Activated CD4-positive, alpha-beta T cell treated with anti-CD3 and anti-CD28 coated beads, Interleukin-2, amount 50 U/mL, for 4 hours (primary cell): ENCODE results near the gene PLXNA4.

ENCODE experiments used
- DNase-seq, 2 experiments: peaks; one replicate each; pipeline ENCODE4 v3.0.0-alpha.2; 2020

Gene PLXNA4

DNA sequence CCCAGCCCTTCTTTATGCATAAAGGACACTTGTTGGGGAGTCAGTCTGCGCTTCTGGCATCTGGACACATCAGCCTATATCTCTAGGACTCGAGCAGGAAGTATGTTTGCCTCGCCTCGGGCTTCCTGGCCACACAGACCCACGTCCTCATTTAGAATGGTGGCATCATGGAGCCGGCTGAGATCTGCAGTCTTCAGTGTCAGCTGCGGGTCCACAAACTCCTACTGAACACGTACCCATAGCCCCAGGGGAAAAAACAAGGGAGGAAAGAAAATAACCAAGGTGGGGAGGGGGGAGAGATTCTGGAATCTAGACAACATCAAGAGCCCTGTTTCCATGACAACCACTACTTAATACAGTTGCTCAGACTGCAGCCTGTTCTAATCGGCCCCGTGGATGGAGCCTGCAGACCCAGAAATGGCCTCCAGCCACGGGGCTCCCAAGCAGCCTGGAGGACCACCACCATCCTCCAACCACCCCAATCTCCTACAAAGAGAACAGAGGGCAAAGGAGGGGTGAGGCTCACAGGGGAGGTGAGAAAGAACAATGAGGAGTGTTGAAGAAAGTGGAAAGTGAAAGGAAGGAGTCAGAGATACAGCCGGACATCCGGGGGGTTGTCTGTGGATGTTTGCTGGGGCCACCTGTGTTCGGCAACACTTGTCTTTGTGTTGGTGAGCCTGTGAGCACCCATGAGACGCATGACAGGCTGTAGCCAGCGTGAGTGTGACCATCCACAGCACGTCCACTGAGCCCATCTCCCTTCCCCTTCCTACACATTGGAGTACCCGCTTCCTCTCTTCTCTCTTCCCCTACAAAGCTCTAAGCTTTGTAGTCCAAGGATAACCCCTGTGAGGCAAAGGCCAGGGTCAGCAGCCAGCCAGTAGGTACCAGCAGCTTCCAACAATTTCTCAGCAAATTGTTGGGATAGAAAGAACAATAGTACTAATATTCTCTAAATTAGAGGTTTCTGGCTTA lies 141.0 kb downstream of the PLXNA4 start:
- no peak for DNase-seq

DNA sequence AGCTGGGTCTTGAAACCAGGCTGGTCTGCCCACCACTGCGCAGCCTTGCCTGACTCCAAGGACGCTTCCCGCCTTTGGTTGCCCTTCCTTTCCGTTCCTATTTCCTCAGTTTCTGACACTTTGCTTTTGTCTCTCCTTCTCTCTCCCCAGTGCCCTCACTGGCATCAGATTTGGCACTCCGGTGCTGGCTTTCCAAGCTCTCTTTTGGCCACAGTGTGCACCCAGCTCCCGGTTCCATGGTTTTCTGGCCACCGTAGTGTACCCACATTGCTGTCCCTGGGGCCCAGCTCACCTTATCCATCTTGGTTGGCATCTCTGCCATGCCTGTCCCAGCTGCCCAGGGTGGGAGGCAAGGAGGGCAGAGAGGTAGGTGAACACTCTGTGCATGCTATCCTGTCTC lies 142.2 kb downstream of the PLXNA4 start:
- no peak for DNase-seq

DNA sequence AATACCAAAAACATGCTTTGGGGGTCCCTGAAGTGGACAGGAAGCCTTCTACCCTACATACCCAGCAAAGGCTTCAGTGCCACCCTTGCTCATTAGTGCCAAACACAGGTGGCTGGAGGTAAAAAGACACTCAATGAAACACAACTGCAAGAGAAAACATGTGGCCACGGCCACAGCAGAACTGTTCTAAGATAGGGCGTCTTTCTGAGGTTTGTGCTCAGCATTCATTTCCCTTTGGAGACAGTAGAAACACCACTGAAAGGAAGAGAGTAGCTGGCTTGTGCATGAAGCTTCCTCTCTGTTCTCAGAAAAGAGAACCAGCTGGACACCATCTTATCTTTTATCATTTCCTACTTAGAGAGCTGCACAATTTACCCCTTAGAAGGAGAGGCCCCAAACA lies 143.0 kb downstream of the PLXNA4 start:
- no peak for DNase-seq

DNA sequence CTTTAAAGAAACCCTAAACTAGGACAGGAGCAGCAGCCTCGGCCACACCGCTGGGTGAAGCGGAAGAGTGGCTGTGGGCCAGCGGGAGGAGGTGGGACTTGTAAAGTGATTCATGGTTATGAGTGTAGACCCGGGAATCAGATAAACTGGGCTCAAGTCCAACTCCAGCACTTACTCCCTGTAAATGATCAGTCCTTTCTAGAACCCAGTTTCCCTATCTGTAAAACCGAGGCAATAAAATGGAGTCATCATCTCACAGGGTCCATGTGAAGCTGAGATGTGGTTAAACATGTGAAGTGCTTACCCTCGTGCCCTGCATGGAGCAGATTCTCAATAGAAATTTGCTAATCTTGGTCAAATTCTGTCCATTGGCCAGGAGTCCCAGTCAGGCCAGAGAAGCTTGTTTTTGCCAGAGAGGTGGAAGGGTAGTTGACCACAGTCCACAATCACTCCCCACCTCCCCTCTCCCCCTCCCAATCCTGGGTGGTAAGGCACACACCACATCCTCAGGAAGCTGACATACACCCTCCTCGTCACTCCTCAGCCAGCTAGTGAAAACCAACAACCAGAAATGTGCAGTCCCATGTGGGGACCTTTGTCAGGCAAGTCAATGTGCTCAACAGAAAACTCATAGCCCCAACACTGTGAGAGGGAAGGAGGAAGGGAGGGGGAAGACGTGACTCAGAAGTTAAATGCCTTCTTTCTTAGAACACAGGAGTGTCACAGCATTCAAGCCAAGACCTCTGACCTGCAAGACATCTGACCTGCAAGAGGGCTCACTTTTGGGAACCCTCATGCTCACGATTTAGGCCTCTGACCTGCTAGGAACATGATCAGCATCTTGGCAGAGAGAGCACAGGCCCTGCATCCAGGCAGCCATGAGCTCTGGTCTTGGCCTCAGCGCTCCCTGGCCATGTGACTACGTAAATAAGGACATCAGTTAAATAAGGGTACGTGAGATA lies 145.1 kb downstream of the PLXNA4 start:
- peak; percentile 12 to 30 for DNase-seq

DNA sequence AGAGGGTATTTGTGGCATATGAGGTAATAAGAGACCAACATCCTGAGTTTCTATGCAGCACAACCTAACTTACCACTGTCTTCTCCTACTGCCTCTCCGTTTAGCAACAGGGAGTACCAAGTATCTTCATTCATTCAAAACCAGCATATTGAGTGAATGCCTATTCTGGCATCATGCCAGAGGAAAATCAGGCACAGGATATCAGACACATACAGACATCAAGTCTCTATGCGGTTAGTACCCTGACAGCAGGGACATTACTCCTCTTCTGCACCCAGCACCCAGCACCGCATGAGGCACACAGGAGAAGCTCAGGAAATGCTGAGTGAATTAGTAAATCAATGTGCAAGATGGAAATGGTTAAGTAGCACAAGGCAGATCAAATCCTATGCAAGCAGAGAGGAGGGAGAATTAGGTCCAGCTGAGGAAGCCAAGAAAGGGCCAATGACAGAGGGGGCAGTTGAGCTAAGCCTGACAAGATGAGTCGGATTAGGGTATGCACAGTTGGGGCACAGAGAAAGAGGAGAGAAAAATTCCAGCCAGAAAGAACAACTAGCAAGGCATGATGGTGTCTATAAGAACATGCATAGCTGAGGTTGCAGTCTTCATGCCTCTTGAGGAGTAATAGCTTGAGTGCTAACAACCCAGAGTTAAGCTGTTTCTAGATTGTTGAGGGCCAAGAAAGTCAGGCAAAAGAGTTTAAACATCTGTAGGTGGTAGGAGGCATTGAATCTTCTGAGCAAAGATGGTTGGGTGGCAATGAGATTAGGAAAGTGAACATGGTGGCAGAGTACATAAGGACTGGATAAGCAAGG lies 146.0 kb downstream of the PLXNA4 start:
- DNase-seq, result no peak

GRCh38 chr7:132429181-132429580 lies 147.1 kb downstream of the PLXNA4 start:
- no peak for DNase-seq

DNA sequence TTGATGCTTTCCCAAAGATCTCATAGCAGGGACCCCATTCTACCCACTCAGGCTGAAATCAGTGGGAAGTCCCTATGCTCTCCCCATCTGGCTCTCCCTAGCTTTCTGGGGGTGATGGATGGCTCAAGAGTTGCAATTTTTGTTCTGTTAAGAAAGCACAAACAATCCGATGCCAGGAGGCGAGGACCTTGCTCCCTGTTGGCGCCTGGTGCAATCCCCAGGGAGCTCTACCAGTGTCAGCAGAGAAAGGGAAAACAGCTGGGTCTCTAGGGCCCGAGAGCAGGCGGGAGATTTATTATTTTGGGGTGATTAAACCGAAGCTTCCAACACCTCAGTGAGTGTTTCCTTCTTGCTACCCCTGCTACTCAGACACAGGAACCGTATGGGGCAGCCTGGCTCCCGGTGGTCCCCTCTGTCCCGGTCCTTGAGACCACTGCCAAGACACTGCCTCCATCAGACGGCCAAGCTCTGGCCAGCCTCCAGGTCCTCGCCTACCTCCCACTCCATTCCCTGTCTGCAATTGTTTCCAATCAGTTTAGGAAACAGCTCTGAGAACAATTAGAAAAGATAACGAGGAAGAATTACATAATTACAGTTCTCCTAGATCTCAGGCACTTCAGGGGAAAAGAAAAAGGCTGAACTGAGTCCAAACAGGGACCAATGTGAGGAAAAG lies 147.9 kb downstream of the PLXNA4 start:
- DNase-seq, result no peak

GRCh38 chr7:132425942-132426341 lies 150.3 kb downstream of the PLXNA4 start:
- no peak for DNase-seq

DNA sequence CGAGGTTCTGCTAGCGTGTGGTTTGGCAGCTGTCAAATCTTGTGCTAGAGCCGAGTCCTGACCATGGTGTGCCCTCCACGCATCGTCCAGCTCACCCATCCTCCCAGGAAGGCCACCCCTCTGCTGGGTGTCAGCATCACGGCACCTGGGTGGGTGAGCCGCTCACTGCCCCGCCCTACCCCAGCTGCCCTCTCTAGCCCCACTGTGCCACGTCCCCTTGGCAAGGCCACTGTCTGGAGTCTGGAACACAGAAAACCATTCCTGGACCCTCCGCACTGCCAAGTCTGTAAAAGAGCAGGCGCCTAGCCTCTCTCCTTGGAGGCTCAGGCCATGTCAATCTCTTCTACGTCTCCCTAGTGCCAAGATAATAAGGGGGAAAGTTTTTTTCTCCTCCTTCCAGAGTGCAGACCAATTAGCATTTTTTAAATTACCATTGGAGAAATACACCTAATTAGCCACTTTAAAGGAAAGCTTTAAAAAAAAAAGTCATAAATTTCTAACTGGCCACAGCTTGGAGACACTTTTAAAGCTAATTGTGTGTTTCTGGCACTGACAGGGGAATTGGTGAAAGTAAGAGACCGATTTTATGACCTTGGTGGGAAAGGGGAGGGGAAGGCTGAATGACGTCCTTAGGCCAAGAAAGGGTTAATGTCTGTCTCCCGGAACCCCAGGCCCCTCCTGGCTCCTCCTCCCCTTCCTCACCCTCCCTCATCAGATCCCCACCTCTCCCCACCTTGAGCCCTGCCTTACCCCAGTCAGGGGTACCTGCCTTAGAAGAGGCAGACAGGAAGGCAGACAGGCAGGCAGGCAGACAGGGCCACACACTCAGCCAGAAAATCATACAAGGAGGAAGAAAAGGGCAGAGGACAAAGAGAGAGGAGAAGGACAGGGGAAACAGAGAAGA lies 151.2 kb downstream of the PLXNA4 start:
- DNase-seq, result no peak

DNA sequence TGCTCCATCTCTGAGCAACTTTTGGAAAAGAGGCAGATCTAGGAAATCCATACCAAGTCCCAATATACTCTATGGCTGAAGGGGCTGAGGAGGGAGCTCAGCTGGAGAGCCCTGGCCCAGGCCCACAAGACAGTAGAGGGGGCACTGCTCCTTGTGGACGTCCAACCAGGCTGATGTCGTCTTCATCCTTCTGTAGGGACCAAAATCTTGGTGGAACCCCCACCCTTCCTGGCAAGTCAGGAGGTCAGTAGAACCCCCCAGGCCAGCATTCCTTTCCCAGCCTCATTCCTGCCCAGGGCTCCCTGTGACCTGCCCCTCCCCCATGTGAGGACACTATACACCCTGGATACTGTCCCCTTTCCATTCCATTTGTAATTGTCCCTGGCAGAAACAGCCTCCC lies 152.0 kb downstream of the PLXNA4 start:
- DNase-seq, result no peak

DNA sequence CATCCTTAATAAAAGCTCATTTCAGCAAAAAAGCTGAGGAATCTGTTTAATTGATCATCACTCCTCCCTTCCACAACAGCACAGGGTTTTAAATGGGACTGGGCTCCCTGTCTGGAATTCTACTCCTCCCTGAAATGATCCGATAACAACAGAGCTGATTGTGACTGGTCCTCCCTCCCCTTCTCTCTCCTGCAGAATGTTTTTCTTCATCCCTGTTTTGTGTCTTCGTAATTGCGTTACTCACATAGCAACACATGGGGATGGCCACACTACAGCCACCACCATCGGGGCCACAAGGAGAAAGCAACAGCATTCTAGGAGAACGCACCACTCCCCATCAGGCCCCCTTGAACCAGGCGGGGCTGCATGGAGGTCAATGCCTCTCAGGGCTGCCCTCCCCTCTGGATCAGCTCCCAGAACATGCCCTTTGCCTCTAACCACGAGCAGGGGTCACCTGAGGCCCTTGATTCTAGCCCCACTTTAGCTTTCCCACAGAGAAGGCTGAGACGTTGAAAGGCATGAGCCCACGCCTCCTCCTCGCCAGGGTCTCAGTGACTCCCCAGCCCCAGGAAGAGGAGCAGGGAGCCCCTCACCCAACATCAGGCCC lies 152.6 kb downstream of the PLXNA4 start:
- no peak for DNase-seq

- DNase-seq, result no peak
These were observed 153.7 kb downstream of the PLXNA4 start for GRCh38 chr7:132422502-132423111.

DNA sequence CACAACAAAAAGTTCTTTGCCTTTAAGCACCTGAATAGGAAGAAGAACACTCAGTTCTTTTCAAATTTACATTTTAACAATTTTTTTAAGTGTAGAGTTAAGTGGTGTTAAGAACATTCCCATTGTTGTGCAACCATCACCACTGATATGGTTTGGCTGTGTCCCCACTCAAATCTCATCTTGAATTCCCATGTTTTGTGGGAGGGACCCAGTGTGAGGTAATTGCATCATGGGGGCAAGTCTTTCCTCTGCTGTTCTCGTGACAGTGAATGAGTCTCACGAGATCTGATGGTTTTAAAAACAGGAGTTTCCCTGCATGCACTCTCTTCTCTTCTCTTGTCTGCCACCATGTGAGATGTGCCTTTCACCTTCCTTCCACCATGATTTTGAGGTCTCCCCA lies 155.7 kb downstream of the PLXNA4 start:
- DNase-seq, result no peak

GRCh38 chr7:132419542-132419941 lies 156.7 kb downstream of the PLXNA4 start:
- no peak for DNase-seq

- DNase-seq, result no peak
These were observed 157.4 kb downstream of the PLXNA4 start for GRCh38 chr7:132418840-132419239.

GRCh38 chr7:132417103-132417906 lies 159.0 kb downstream of the PLXNA4 start:
- no peak for DNase-seq

DNA sequence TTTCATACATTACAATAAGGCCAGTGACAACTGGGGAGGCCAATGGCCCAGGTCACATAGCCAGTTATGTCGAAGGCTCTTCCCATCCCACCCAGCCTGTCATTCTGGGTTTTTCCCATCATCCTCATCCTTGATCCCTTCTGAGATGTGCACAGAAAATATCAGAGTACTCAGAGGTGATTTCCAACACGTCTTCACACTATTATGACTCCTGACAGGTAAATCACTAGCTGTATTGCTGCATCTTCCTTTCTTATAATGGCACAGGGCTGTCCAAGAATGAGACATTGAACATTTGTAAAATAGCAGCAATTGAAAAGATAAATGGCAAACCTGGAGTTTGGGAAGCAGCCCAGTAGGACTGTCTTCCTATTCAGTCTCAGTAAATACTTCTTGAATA lies 159.9 kb downstream of the PLXNA4 start:
- no peak for DNase-seq

DNA sequence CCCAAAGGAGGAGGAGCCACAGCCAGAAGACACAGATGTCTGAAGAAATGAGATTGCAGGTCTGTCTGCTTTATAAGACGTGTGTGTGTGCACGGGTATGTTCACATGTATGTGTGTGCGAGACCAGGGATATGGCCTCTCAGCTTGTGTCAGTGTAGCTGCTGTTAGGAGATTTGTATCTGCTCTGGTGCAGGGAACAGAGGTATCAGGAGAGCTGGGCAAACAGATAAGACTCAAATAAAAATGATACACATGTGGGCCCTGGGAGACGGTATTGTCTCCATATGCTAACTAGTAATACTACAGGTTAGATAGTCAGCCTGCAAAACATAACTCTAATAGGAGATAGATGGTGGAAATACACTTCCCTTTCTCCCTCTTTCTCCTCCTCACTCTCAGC lies 161.0 kb downstream of the PLXNA4 start:
- DNase-seq, result no peak

DNA sequence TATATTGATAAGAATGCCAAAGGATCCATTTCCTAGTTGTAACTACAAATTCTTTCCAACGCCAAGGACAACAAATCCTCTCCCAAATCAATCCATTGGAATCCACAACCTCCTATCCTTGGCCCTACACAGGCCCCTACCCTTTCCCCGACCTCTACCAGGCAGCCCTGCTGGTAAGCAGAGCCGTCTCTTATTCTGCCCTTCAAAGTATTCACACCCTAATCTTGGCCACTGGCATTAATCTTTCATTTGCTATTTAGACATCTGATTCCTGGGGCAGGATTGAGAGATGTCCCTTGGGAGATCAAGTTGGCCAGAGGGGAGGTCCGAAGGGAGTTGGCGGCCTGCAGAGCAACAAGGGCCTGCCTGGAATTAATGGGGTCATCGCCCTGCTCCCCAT lies 161.4 kb downstream of the PLXNA4 start:
- DNase-seq, result no peak
